ENCODE measurements around the gene CFAP20DC. TPM values are rescaled to one million over a fixed set of nuclear protein-coding genes. Genes with fewer than 3 reads are reported as not detected.

Gene CFAP20DC
- total and polyA plus RNA-seq, 10 of the 15 experiments (the other 5 are each of a cell fraction or from before 2014, with no cell fraction given): 0.53 to 11.6 (median 2.0) TPM

DNA sequence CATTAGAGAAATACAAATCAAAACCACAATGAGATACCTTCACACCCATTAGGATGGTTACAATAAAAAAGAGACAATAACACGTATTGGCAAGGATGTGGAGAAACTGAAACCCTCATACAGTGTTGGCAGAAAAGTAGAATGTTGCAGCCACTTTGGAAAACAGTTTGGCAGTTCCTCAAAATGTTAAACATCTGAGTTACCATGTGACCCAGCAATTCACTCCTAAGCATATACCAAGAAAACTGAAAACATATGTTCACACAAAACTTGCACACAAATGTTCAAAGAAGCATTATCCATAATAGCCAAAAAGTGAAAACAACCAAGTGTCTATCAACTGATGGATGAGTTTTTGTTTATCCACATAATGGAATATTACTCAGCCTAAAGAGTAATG, 216.3 kb downstream of the CFAP20DC start:
- no peak overlapping the region for H3K27ac ChIP-seq (ENCODE audit: control insufficient read depth, insufficient read depth)
- ATAC-seq (no peak), DNase-seq (ENCODE audit: low read depth, low spot score) (no peak), FAIRE-seq (no peak)
- no peak overlapping the region for H3K4me2 ChIP-seq (ENCODE audit: control insufficient read depth, insufficient read depth)
- intact Hi-C loops (cut with micrococcal nuclease; ENCODE audit: unreplicated experiment) (no loop called here), in situ Hi-C loops (cut with MboI) (no loop called here)
- H3K36me3 ChIP-seq (ENCODE audit: control insufficient read depth in 2 of 2, insufficient read depth in 2 of 2, low read length in 1 of 2): no peaks in the 10 kb centered on the region; a peak in 1 of 4 replicates
- no peak overlapping the region for H2AFZ ChIP-seq (ENCODE audit: control insufficient read depth, low read depth, low read length)
- H3K79me2 ChIP-seq (ENCODE audit: control insufficient read depth, insufficient read depth, low read length): no peaks in the 10 kb centered on the region
- H3K4me1 ChIP-seq (ENCODE audit: control insufficient read depth, insufficient read depth, low read length): no peaks in the 10 kb centered on the region
- no peaks in the 10 kb centered on the region for H4K20me1 ChIP-seq (ENCODE audit: control insufficient read depth, insufficient read depth)
- BruUV-seq (replicated peaks): no TSS peak
- no peaks in the 10 kb centered on the region; a peak in 1 of 4 replicates for H3K27me3 ChIP-seq (replicated peaks in 1 of 2; ENCODE audit: control insufficient read depth in 2 of 2, insufficient read depth in 2 of 2, low read length in 1 of 2)
- H3K9me3 ChIP-seq (replicated peaks; ENCODE audit: control insufficient read depth, insufficient read depth, low read length): no peaks in the 10 kb centered on the region
- WGBS (ENCODE audit: insufficient coverage, insufficient replicate concordance, low lambda C conversion rate, missing lambda C conversion rate): 0% methylated on average over 1 of the region's 1 CpG
- H3K9ac ChIP-seq (ENCODE audit: control insufficient read depth, insufficient read depth, low read length): no peak overlapping the region
- H3K4me3 ChIP-seq: no peak overlapping the region
- ChIA-PET CTCF (no interaction called here), POLR2A (no interaction called here), SMC1A (ENCODE audit: uncharacterized antibody, unreplicated experiment) (interaction anchor here (1.8 kb wide), 1 partner anchor 28 kb away, joined by 3 read pairs; no protein-coding TSS in a partner anchor), RAD21 (ENCODE audit: unreplicated experiment) (no interaction called here)
- TF ChIP-seq, protein P1, sequence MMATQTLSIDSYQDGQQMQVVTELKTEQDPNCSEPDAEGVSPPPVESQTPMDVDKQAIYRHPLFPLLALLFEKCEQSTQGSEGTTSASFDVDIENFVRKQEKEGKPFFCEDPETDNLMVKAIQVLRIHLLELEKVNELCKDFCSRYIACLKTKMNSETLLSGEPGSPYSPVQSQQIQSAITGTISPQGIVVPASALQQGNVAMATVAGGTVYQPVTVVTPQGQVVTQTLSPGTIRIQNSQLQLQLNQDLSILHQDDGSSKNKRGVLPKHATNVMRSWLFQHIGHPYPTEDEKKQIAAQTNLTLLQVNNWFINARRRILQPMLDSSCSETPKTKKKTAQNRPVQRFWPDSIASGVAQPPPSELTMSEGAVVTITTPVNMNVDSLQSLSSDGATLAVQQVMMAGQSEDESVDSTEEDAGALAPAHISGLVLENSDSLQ (IDR thresholded peaks at IDR 0.05): no peak
- TF ChIP-seq, protein P2, sequence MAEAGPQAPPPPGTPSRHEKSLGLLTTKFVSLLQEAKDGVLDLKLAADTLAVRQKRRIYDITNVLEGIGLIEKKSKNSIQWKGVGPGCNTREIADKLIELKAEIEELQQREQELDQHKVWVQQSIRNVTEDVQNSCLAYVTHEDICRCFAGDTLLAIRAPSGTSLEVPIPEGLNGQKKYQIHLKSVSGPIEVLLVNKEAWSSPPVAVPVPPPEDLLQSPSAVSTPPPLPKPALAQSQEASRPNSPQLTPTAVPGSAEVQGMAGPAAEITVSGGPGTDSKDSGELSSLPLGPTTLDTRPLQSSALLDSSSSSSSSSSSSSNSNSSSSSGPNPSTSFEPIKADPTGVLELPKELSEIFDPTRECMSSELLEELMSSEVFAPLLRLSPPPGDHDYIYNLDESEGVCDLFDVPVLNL (IDR thresholded peaks at IDR 0.05; ENCODE audit: low read depth, low read length): no peak
- TF ChIP-seq, protein P3, sequence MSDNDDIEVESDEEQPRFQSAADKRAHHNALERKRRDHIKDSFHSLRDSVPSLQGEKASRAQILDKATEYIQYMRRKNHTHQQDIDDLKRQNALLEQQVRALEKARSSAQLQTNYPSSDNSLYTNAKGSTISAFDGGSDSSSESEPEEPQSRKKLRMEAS (IDR thresholded peaks at IDR 0.05; ENCODE audit: low read depth, low read length): no peak
- TF ChIP-seq TAF1 (IDR thresholded peaks at IDR 0.05; ENCODE audit: borderline replicate concordance, low read depth, low read length) (no peak), SUZ12 (IDR thresholded peaks at IDR 0.05; ENCODE audit: unreplicated experiment) (no peak), TCF3 (IDR thresholded peaks at IDR 0.05; ENCODE audit: borderline replicate concordance, insufficient read depth, low read depth, low read length) (no peak), SMAD5 (IDR thresholded peaks at IDR 0.05; ENCODE audit: low read depth) (no peak), EP300 (IDR thresholded peaks at IDR 0.05; ENCODE audit: borderline replicate concordance in 1 of 2, control insufficient read depth in 1 of 2, low read depth in 2 of 2, low read length in 2 of 2) (no peak), JUNB (IDR thresholded peaks at IDR 0.05) (no peak), BRCA1 (IDR thresholded peaks at IDR 0.05; ENCODE audit: low read depth, low read length) (no peak), RELA (IDR thresholded peaks at IDR 0.05; ENCODE audit: borderline replicate concordance, partially characterized antibody) (no peak)
- TF ChIP-seq, protein P4, sequence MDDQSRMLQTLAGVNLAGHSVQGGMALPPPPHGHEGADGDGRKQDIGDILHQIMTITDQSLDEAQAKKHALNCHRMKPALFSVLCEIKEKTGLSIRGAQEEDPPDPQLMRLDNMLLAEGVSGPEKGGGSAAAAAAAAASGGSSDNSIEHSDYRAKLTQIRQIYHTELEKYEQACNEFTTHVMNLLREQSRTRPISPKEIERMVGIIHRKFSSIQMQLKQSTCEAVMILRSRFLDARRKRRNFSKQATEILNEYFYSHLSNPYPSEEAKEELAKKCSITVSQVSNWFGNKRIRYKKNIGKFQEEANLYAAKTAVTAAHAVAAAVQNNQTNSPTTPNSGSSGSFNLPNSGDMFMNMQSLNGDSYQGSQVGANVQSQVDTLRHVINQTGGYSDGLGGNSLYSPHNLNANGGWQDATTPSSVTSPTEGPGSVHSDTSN (IDR thresholded peaks at IDR 0.05; ENCODE audit: insufficient replicate concordance, low read depth, low read length): no peak
- TF ChIP-seq, protein P5, sequence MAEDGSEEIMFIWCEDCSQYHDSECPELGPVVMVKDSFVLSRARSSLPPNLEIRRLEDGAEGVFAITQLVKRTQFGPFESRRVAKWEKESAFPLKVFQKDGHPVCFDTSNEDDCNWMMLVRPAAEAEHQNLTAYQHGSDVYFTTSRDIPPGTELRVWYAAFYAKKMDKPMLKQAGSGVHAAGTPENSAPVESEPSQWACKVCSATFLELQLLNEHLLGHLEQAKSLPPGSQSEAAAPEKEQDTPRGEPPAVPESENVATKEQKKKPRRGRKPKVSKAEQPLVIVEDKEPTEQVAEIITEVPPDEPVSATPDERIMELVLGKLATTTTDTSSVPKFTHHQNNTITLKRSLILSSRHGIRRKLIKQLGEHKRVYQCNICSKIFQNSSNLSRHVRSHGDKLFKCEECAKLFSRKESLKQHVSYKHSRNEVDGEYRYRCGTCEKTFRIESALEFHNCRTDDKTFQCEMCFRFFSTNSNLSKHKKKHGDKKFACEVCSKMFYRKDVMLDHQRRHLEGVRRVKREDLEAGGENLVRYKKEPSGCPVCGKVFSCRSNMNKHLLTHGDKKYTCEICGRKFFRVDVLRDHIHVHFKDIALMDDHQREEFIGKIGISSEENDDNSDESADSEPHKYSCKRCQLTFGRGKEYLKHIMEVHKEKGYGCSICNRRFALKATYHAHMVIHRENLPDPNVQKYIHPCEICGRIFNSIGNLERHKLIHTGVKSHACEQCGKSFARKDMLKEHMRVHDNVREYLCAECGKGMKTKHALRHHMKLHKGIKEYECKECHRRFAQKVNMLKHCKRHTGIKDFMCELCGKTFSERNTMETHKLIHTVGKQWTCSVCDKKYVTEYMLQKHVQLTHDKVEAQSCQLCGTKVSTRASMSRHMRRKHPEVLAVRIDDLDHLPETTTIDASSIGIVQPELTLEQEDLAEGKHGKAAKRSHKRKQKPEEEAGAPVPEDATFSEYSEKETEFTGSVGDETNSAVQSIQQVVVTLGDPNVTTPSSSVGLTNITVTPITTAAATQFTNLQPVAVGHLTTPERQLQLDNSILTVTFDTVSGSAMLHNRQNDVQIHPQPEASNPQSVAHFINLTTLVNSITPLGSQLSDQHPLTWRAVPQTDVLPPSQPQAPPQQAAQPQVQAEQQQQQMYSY (CRISPR knock-in tag; IDR thresholded peaks at IDR 0.05): no peak
- TF ChIP-seq, protein P6, sequence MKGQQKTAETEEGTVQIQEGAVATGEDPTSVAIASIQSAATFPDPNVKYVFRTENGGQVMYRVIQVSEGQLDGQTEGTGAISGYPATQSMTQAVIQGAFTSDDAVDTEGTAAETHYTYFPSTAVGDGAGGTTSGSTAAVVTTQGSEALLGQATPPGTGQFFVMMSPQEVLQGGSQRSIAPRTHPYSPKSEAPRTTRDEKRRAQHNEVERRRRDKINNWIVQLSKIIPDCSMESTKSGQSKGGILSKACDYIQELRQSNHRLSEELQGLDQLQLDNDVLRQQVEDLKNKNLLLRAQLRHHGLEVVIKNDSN (IDR thresholded peaks at IDR 0.05; ENCODE audit: borderline replicate concordance, extremely low read length, insufficient read depth, low read depth, low read length): no peak
